Stomach smooth muscle (tissue), 2 donors: ENCODE data around the gene PLCB4.
A peak's percentile ranks its signal among the peaks of the same experiment; 100 is the strongest.

ENCODE experiments used
- H3K27ac ChIP-seq: one replicate; pipeline ENCODE4 v1.7.0; 2013; ENCODE audit warnings: mild to moderate bottlenecking, low read length, inconsistent platforms
- H3K27me3 ChIP-seq, 2 donors: one replicate each; pipeline ENCODE4 v1.7.0; 2013; ENCODE audit warnings: low read length in 2 of 2; ENCODE audit not compliant: insufficient read depth in 2 of 2, control insufficient read depth in 1 of 2
- H3K36me3 ChIP-seq, 2 donors: one replicate each; pipeline ENCODE4 v1.7.0; 2013; ENCODE audit warnings: low read length in 2 of 2; ENCODE audit not compliant: control insufficient read depth in 2 of 2, insufficient read depth in 2 of 2
- H3K4me1 ChIP-seq: one replicate; pipeline ENCODE4 v1.7.0; 2013; ENCODE audit warnings: low read length; ENCODE audit not compliant: control insufficient read depth, insufficient read depth
- H3K4me3 ChIP-seq, 2 donors: one replicate each; pipeline ENCODE4 v1.7.0; 2013; ENCODE audit warnings: low read length in 2 of 2
- H3K9ac ChIP-seq, 2 donors: one replicate each; pipeline ENCODE4 v1.7.0; 2013; ENCODE audit warnings: low read length in 2 of 2, mild to moderate bottlenecking in 1 of 2
- H3K9me3 ChIP-seq, 2 donors: one replicate each; pipeline ENCODE4 v1.7.0; 2013; ENCODE audit warnings: low read length in 2 of 2; ENCODE audit not compliant: control insufficient read depth in 2 of 2
- donor health status: healthy.
- donor health status: Pancreatic carcinoma.

Gene PLCB4

GRCh38 chr20:9068841-9069663 is at the start of gene PLCB4:
TSS of gene PLCB4 (plus strand) at chr20:9069087. CDS start at chr20:9307815, 238,728 bp downstream.
- Histone ChIP-seq H3K27me3 (no peaks in the 10 kb centered on the region), H3K4me3 (peak within 1 kb of the TSS; percentile 73 to 86), H3K9ac (peak within 1 kb of the TSS; percentile 47 to 62), H3K4me1 (peaks cover 6% of the 10 kb centered on the region), H3K36me3 (no peaks in the 10 kb centered on the region), H3K9me3 (no peaks in the 10 kb centered on the region), H3K27ac (peak within 1 kb of the TSS; percentile 58)

- H3K9ac ChIP-seq: no peak overlapping the region
- no peaks in the 10 kb centered on the region for H3K27me3 ChIP-seq
- no peak overlapping the region for H3K27ac ChIP-seq
- no peaks in the 10 kb centered on the region for H3K36me3 ChIP-seq
- H3K4me1 ChIP-seq: no peaks in the 10 kb centered on the region
- no peaks in the 10 kb centered on the region for H3K9me3 ChIP-seq
- H3K4me3 ChIP-seq: no peak overlapping the region
These were observed 49.1 kb upstream of the PLCB4 start for GRCh38 chr20:9019833-9020232.

- Histone ChIP-seq H3K27me3 (no peaks in the 10 kb centered on the region), H3K4me3 (no peak overlapping the region), H3K4me1 (no peaks in the 10 kb centered on the region), H3K9ac (no peak overlapping the region), H3K27ac (no peak overlapping the region), H3K36me3 (no peaks in the 10 kb centered on the region), H3K9me3 (no peaks in the 10 kb centered on the region)
These were observed 47.7 kb upstream of the PLCB4 start for GRCh38 chr20:9021216-9021615.

- H3K27ac ChIP-seq: no peak overlapping the region
- H3K4me1 ChIP-seq: no peaks in the 10 kb centered on the region
- H3K9me3 ChIP-seq: no peaks in the 10 kb centered on the region
These were observed 47.2 kb upstream of the PLCB4 start for GRCh38 chr20:9021699-9022098.

GRCh38 chr20:9022376-9022775 is 46.5 kb upstream of the PLCB4 start:
- no peak overlapping the region for H3K27ac ChIP-seq
- no peak overlapping the region for H3K4me3 ChIP-seq
- H3K9ac ChIP-seq: no peak overlapping the region
- no peaks in the 10 kb centered on the region for H3K4me1 ChIP-seq
- H3K9me3 ChIP-seq: no peaks in the 10 kb centered on the region
- no peaks in the 10 kb centered on the region for H3K36me3 ChIP-seq
- no peaks in the 10 kb centered on the region for H3K27me3 ChIP-seq

More at GRCh38 chr20:9021699-9022098, 47.2 kb upstream of the PLCB4 start:
- H3K9ac ChIP-seq: no peak overlapping the region
- no peaks in the 10 kb centered on the region for H3K36me3 ChIP-seq
- H3K4me3 ChIP-seq: no peak overlapping the region
- no peaks in the 10 kb centered on the region for H3K27me3 ChIP-seq

GRCh38 chr20:9024606-9025005 is 44.3 kb upstream of the PLCB4 start:
- no peaks in the 10 kb centered on the region for H3K9me3 ChIP-seq
- no peak overlapping the region for H3K27ac ChIP-seq

GRCh38 chr20:9025011-9025410 is 43.9 kb upstream of the PLCB4 start:
- Histone ChIP-seq H3K9ac (no peak overlapping the region), H3K27ac (no peak overlapping the region), H3K9me3 (no peaks in the 10 kb centered on the region), H3K36me3 (no peaks in the 10 kb centered on the region), H3K4me1 (no peaks in the 10 kb centered on the region), H3K4me3 (no peak overlapping the region), H3K27me3 (no peaks in the 10 kb centered on the region)

More at GRCh38 chr20:9024606-9025005, 44.3 kb upstream of the PLCB4 start:
- Histone ChIP-seq H3K9ac (no peak overlapping the region), H3K4me1 (no peaks in the 10 kb centered on the region), H3K27me3 (no peaks in the 10 kb centered on the region), H3K4me3 (no peak overlapping the region), H3K36me3 (no peaks in the 10 kb centered on the region)

- H3K27me3 ChIP-seq: no peaks in the 10 kb centered on the region
These were observed 43.2 kb upstream of the PLCB4 start for GRCh38 chr20:9025643-9026042.

GRCh38 chr20:9027626-9028025 is 41.3 kb upstream of the PLCB4 start:
- Histone ChIP-seq H3K9me3 (no peaks in the 10 kb centered on the region), H3K27me3 (no peaks in the 10 kb centered on the region), H3K4me3 (no peak overlapping the region), H3K27ac (no peak overlapping the region), H3K36me3 (no peaks in the 10 kb centered on the region), H3K4me1 (no peaks in the 10 kb centered on the region), H3K9ac (no peak overlapping the region)

More at GRCh38 chr20:9025643-9026042, 43.2 kb upstream of the PLCB4 start:
- Histone ChIP-seq H3K9ac (no peak overlapping the region), H3K36me3 (no peaks in the 10 kb centered on the region), H3K4me1 (no peaks in the 10 kb centered on the region), H3K9me3 (no peaks in the 10 kb centered on the region), H3K4me3 (no peak overlapping the region), H3K27ac (no peak overlapping the region)

GRCh38 chr20:9028419-9028818 is 40.5 kb upstream of the PLCB4 start:
- H3K27me3 ChIP-seq: no peaks in the 10 kb centered on the region
- H3K36me3 ChIP-seq: no peaks in the 10 kb centered on the region
- no peak overlapping the region for H3K9ac ChIP-seq
- H3K27ac ChIP-seq: no peak overlapping the region
- H3K4me3 ChIP-seq: no peak overlapping the region
- no peaks in the 10 kb centered on the region for H3K4me1 ChIP-seq
- no peaks in the 10 kb centered on the region for H3K9me3 ChIP-seq

GRCh38 chr20:9031991-9032390 is 36.9 kb upstream of the PLCB4 start:
- no peak overlapping the region for H3K9ac ChIP-seq
- H3K27ac ChIP-seq: no peak overlapping the region
- no peaks in the 10 kb centered on the region for H3K9me3 ChIP-seq
- no peak overlapping the region for H3K4me3 ChIP-seq
- H3K27me3 ChIP-seq: no peaks in the 10 kb centered on the region
- H3K36me3 ChIP-seq: no peaks in the 10 kb centered on the region
- no peaks in the 10 kb centered on the region for H3K4me1 ChIP-seq
